Ovary (tissue), 3 donors: ENCODE data around the gene ZNF880.

Experiments used
- CTCF ChIP-seq, 3 donors: fragments of 450-650 bp in 2 of 3; fragments of 200-600 bp in 1 of 3; IDR thresholded peaks; one replicate each; pipeline versions ENCODE4 v1.5.1 to v1.8.0; 2016 to 2022; ENCODE audit warnings: antibody characterized with exemption in 3 of 3, mild to moderate bottlenecking in 1 of 3
- EP300 ChIP-seq: sonication (generic); formaldehyde crosslinking; IDR thresholded peaks from one replicate; pipeline ENCODE4 v1.6.1; 2017; ENCODE audit warnings: antibody characterized with exemption
- POLR2A ChIP-seq: fragments of 450-650 bp; IDR thresholded peaks from one replicate; pipeline ENCODE4 v1.6.1; 2017; ENCODE audit warnings: antibody characterized with exemption, mild to moderate bottlenecking, moderate library complexity
- donor health status: DM: no; HTN: no; CAD: no.

- TF ChIP-seq CTCF (IDR thresholded peaks at IDR 0.05) (no peak), POLR2A (no peak), EP300 (no peak)
Observed at GRCh38 chr19:52345162-52345561, 24.6 kb upstream of the ZNF880 start.
